Left ventricle myocardium inferior (tissue), 1 donor: Measurements from ENCODE around the gene PSTPIP1. TPM values are rescaled to one million over a fixed set of nuclear protein-coding genes. Genes with fewer than 3 reads are reported as not detected.
A peak's percentile ranks its signal among the peaks of the same experiment; 100 is the strongest.

Experiments
- DNase-seq: peaks from one replicate; pipeline ENCODE4 v3.0.0-alpha.2; 2020
- H3K27ac ChIP-seq: fragments of 200-600 bp; replicated peaks from 2 replicates; pipeline ENCODE4 v1.8.0; 2021
- H3K27me3 ChIP-seq: fragments of 200-600 bp; 2 replicates; pipeline ENCODE4 v1.8.0; 2021; ENCODE audit warnings: low read depth
- H3K36me3 ChIP-seq: fragments of 200-600 bp; 2 replicates; pipeline ENCODE4 v1.8.0; 2021
- H3K4me1 ChIP-seq: fragments of 200-600 bp; 2 replicates; pipeline ENCODE4 v1.8.0; 2021
- H3K4me3 ChIP-seq: fragments of 200-600 bp; 2 replicates; pipeline ENCODE4 v1.8.0; 2021; ENCODE audit warnings: mild to moderate bottlenecking, moderate library complexity
- H3K9me3 ChIP-seq: fragments of 200-600 bp; replicated peaks from 2 replicates; pipeline ENCODE4 v1.8.0; 2021
- intact Hi-C: fragments of 100-400 bp; cut with micrococcal nuclease; formaldehyde crosslinking; loops from one replicate; pipeline ENCODE4 v1.11.0; 2022
- total RNA-seq: library from RNA; stranded (reverse); fragmentation: NEBNext Ultra II Directional; extraction: Animal tissue kit (Norgen Biotek cat#: 25700); gene quantifications from one replicate; pipeline ENCODE4 v1.2.1, GENCODE V29; 2021
- TF ChIP-seq, protein P1 (sequence below): fragments of 200-600 bp; IDR thresholded peaks from 2 replicates; pipeline ENCODE4 v1.8.0; 2021; ENCODE audit warnings: antibody characterized with exemption, mild to moderate bottlenecking, borderline replicate concordance
- donor health status: DM: no; HTN: yes; CAD: no; lungs with severe emphysema.

The PSTPIP1 gene
- total RNA-seq, 1 donor from 2014 or later: 3.5 TPM

DNA sequence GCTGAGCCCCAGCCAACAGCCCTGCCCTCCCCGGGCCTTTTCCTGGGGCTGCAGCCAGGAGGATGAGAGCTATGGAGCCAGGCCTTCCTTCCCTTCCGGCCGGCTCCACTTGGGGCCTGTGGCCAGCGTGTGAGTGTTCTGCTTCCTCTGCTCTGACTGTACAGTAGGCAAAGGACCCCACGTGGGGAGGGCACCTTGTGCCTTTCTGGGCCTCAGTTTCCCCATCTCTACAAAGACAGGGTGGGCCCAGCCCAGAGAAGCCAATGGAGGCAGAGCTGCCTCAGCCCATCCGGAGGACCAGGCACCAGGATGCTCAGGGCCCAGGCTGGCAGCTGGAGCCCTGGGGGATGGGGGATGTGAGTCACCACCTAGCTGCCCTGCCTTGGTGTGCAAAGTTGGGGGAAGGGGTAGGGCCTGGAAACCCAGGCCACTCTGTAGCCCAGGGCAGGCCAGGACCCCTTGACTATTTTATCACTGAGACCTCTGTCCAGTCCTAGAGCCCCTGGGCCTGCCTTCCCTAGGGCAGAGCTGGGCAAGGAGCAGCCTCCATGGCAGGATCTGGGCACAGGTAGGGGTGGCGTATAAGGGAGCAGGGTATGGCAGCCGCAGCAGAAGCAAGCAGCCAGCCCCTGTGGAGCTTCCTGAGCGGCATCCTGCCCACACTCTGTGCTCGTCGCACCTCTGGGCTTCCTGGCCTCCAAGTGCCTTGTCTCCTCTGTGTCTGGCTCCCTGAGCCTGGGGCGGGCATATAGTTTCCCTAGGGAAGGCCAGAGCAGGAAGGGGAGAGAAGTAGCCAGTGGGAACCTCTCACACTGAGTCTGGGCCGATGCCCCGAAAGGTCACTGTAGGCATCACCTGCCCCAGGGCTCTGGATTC, 1.8 kb downstream of the PSTPIP1 start:
- intact Hi-C loops: no loop called here
- DNase-seq: peak; percentile 39
- no peaks in the 10 kb centered on the region for H3K36me3 ChIP-seq

DNA sequence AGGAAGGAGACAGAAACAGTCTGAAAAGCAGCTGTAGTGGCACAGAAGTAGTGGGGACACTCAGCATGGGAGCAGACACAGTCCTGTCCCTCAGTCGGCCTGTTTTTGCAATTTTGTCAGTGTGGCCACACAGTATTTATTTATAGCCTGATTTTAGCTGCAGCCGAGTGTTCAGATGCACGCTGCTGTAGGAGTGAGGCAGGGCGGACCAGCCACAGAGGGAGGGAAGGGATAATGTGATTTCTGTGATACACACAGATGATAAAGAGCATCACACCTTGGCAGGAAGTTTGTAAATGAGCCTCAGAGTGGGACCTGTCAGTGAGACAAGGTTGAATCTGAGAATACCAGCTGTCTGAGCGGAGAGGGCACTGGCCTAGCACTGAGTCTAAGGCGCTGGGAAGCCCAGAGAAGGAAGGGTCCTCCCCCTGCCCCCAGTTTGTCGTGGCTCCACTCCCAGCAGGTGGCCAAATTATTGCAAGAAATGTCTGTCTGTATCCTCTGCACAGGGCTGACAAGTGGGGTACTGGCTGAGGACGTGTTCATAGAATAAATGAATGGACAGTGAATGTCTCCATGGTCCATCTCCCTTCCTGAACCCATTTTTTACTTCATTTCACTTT, 3.8 kb downstream of the PSTPIP1 start:
- Histone ChIP-seq H3K36me3 (no peaks in the 10 kb centered on the region), H3K4me3 (no peak overlapping the region), H3K9me3 (no peaks in the 10 kb centered on the region), H3K4me1 (peaks cover 22% of the 10 kb centered on the region), H3K27ac (no peak overlapping the region), H3K27me3 (no peaks in the 10 kb centered on the region)
- no peak for DNase-seq
- intact Hi-C loops: no loop called here
- TF ChIP-seq, protein P1, sequence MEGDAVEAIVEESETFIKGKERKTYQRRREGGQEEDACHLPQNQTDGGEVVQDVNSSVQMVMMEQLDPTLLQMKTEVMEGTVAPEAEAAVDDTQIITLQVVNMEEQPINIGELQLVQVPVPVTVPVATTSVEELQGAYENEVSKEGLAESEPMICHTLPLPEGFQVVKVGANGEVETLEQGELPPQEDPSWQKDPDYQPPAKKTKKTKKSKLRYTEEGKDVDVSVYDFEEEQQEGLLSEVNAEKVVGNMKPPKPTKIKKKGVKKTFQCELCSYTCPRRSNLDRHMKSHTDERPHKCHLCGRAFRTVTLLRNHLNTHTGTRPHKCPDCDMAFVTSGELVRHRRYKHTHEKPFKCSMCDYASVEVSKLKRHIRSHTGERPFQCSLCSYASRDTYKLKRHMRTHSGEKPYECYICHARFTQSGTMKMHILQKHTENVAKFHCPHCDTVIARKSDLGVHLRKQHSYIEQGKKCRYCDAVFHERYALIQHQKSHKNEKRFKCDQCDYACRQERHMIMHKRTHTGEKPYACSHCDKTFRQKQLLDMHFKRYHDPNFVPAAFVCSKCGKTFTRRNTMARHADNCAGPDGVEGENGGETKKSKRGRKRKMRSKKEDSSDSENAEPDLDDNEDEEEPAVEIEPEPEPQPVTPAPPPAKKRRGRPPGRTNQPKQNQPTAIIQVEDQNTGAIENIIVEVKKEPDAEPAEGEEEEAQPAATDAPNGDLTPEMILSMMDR: no peak

More for the DNA sequence above, 1.8 kb downstream of the PSTPIP1 start:
- H3K4me3 ChIP-seq: peak overlapping the region; percentile 44
- no peaks in the 10 kb centered on the region for H3K27me3 ChIP-seq
- H3K9me3 ChIP-seq: no peaks in the 10 kb centered on the region
- TF ChIP-seq, protein P1: no peak
- peaks cover 22% of the 10 kb centered on the region for H3K4me1 ChIP-seq
- peak overlapping the region; percentile 31 for H3K27ac ChIP-seq

DNA sequence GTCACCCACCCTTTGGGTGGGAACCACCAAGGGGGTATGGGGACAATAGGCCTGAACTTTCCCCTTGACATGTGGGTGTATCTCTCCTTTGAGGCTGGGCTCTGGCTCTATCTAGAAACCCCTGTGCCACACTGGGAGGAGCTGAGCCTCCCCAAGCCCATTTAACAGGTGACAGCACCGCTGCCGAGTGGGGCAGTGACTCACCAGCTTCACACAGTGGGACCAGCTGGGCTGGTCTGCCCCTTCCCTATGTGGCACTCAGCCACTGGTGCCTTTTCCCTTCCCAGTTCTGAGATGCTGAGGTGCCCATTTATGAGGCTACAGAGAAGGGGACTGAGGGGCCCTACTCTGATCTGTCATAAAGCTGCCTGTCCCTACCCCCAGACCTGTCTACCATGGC, 5.1 kb downstream of the PSTPIP1 start:
- no peak overlapping the region for H3K4me3 ChIP-seq
- TF ChIP-seq, protein P1: no peak
- H3K27me3 ChIP-seq: no peaks in the 10 kb centered on the region
- H3K4me1 ChIP-seq: peaks cover 18% of the 10 kb centered on the region
- H3K9me3 ChIP-seq: no peaks in the 10 kb centered on the region
- no peaks in the 10 kb centered on the region for H3K36me3 ChIP-seq
- DNase-seq: no peak
- no peak overlapping the region for H3K27ac ChIP-seq
- intact Hi-C loops: no loop called here

DNA sequence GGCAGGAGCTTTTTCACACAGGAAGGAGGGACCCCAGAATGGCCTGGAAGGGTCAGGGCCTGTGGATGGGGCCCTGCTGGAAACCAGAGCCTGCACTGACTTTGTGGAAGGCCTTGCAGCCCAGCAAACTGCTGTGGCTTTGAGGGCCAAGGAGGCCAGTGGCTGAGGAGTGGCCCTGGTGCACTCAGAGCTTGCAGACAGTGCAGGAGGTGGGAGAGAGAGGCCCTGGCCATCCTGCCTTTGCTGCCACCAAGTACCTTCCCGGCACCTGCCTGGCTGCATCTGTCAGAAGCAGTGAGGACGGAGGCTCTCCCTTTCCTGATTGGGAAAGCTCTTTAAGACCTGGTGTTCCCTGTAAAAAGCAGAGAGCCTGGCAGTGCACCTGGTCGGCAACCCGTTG, 6.4 kb downstream of the PSTPIP1 start:
- H3K4me1 ChIP-seq: peaks cover 8% of the 10 kb centered on the region
- no peak for DNase-seq
- no peaks in the 10 kb centered on the region for H3K9me3 ChIP-seq
- H3K27me3 ChIP-seq: no peaks in the 10 kb centered on the region
- no peak overlapping the region for H3K27ac ChIP-seq
- TF ChIP-seq, protein P1: no peak
- intact Hi-C loops: no loop called here
- no peaks in the 10 kb centered on the region for H3K36me3 ChIP-seq
- H3K4me3 ChIP-seq: no peak overlapping the region

DNA sequence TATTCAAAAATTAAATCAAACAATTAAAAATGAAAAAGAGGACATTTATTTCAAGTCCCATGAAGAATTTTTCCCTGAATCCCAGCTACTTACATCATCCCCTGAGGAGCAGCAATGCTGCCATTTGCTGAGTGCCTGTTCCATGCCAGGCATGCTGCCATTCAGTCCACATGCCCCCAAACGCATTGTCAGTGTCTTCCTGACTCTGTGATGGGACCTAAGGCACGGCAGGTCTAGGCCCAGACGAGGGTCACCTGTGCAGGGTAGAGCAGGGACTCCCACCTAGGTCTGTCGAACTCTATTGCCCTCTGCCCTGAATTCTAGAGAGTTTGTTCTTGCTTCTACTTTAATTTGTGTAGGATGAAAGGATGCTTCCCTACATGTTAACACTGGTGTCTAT, 7.0 kb downstream of the PSTPIP1 start:
- H3K27ac ChIP-seq: no peak overlapping the region
- H3K4me3 ChIP-seq: no peak overlapping the region
- intact Hi-C loops: no loop called here
- H3K27me3 ChIP-seq: no peaks in the 10 kb centered on the region
- TF ChIP-seq, protein P1: no peak
- peaks cover 2% of the 10 kb centered on the region for H3K4me1 ChIP-seq
- no peak for DNase-seq
- H3K36me3 ChIP-seq: no peaks in the 10 kb centered on the region
- H3K9me3 ChIP-seq: no peaks in the 10 kb centered on the region
